Measurements from ENCODE around the gene SLC28A1.

Gene SLC28A1

DNA sequence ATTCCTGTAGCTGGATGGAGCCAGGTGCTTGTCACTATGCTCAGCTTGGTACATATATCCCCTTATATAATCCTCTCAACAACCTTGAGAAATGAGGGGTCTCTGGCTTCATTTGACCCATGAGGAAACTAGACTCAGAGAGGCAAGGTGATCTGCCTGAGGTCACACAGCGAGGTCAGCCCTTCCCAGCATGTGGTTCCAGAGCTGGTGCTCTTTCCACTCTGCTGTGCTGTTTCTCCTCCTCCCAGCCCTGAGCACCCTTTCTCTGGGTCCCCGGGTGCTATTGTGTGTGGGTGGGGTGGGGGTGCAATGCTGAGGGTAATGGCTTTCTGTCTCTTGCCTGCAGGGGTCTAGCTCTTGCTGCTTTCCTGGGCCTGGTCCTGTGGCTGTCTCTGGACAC lies 19.3 kb downstream of the SLC28A1 start:
- Histone ChIP-seq H3K27me3 (ENCODE audit: insufficient read depth, low read depth, severe bottlenecking) (no peaks in the 10 kb centered on the region), H3K9me3 (ENCODE audit: severe bottlenecking) (no peaks in the 10 kb centered on the region), H3K36me3 (no peaks in the 10 kb centered on the region), H3K27ac (no peak overlapping the region), H3K4me3 (ENCODE audit: low read depth, low read length) (no peak overlapping the region)
- TF ChIP-seq, protein P1, sequence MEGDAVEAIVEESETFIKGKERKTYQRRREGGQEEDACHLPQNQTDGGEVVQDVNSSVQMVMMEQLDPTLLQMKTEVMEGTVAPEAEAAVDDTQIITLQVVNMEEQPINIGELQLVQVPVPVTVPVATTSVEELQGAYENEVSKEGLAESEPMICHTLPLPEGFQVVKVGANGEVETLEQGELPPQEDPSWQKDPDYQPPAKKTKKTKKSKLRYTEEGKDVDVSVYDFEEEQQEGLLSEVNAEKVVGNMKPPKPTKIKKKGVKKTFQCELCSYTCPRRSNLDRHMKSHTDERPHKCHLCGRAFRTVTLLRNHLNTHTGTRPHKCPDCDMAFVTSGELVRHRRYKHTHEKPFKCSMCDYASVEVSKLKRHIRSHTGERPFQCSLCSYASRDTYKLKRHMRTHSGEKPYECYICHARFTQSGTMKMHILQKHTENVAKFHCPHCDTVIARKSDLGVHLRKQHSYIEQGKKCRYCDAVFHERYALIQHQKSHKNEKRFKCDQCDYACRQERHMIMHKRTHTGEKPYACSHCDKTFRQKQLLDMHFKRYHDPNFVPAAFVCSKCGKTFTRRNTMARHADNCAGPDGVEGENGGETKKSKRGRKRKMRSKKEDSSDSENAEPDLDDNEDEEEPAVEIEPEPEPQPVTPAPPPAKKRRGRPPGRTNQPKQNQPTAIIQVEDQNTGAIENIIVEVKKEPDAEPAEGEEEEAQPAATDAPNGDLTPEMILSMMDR (IDR thresholded peaks at IDR 0.05; ENCODE audit: low read depth, low read length): no peak
- no peak for DNase-seq

DNA sequence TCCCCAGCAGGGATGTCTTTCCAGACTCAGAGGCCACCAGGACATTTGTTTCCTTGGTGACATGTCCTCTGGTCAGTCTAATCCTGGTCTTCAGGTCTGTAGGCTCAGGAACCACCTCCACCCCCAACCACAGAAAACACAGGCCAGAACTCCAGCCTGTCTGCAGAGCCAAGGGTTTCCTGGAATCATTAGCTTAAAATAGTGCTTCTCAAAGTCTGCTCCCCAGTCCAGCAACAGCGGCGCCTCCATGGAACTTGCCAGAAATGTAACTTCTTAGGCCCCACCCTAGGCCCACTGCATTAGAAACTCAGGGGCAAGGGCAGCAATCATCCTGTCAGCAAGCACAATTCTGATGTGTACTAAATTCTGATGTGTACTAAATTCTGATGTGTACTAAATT lies 20.0 kb downstream of the SLC28A1 start:
- no peaks in the 10 kb centered on the region for H3K36me3 ChIP-seq
- no peaks in the 10 kb centered on the region for H3K9me3 ChIP-seq (ENCODE audit: severe bottlenecking)
- DNase-seq: no peak
- no peak overlapping the region for H3K27ac ChIP-seq
- no peak overlapping the region for H3K4me3 ChIP-seq (ENCODE audit: low read depth, low read length)
- no peaks in the 10 kb centered on the region for H3K27me3 ChIP-seq (ENCODE audit: insufficient read depth, low read depth, severe bottlenecking)
- TF ChIP-seq, protein P1 (IDR thresholded peaks at IDR 0.05; ENCODE audit: low read depth, low read length): no peak

DNA sequence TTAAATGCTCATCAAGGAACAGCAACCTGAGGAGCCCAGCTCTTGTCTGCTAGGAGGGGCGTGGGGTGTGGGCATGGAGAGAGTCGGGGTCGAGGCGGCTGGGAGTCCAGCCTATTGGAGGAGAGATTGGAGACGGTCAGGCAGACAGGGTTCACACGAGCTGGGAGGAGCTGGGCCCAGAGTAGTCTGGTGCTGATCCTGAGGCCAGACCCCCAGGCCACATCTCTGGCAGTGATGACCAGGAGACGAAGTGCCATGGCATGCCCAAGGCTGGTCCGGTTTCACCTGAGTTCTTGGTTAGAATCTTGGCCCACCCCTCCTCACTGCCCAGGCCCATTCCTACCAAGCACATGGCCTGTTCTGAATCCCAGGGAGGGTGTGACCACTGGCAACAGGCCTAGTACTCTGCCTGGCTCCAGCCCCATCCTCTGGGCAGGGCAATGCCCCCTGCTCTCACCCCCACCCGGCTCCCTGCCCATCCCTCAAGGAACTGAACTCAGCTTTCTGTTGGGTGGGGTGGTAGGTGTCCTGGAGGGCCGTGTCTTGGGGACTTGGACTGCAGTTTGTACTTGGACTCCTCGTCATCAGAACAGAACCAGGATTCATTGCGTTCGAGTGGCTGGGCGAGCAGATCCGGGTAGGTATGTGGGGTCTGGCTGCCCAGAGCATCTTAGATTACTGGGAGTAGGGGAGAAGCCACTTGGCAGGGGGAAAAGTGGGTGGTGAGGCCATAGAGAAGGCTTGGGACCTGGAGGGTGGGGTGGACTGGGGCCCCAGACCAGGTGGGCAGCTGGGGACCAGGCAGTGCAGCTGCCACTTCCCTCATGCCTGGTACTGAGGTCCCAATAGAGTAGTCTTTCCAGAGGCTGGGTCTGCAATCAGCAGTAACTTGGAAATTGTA lies 20.8 kb downstream of the SLC28A1 start:
- Histone ChIP-seq H3K36me3 (no peaks in the 10 kb centered on the region), H3K4me3 (ENCODE audit: low read depth, low read length) (no peak overlapping the region), H3K9me3 (ENCODE audit: severe bottlenecking) (no peaks in the 10 kb centered on the region), H3K27ac (no peak overlapping the region), H3K27me3 (ENCODE audit: insufficient read depth, low read depth, severe bottlenecking) (no peaks in the 10 kb centered on the region)
- TF ChIP-seq, protein P1 (IDR thresholded peaks at IDR 0.05; ENCODE audit: low read depth, low read length): no peak
- no peak for DNase-seq

DNA sequence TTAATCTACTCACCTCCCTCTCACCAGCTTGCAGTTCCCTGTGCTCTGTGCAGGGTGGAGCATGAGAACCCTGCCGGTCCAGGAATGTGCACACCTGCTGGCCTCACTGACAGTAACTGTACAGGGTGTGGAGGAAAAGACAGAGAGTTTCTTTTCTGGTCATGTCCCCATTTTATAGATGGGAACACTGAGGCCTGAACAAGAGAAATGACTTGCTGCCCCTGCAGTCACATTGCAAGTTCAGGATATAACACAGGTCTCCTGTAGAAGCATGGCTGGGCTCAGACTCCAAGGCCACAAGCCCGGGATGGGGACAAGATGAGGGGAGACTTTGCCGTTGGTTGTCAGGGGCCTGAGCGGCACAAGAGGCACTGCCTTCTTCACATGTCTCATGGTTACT lies 23.3 kb downstream of the SLC28A1 start:
- no peaks in the 10 kb centered on the region for H3K9me3 ChIP-seq (ENCODE audit: severe bottlenecking)
- H3K27me3 ChIP-seq (ENCODE audit: insufficient read depth, low read depth, severe bottlenecking): no peaks in the 10 kb centered on the region
- no peaks in the 10 kb centered on the region for H3K36me3 ChIP-seq
- H3K27ac ChIP-seq: no peak overlapping the region
- H3K4me3 ChIP-seq (ENCODE audit: low read depth, low read length): no peak overlapping the region
- no peak for DNase-seq
- TF ChIP-seq, protein P1 (IDR thresholded peaks at IDR 0.05; ENCODE audit: low read depth, low read length): no peak

DNA sequence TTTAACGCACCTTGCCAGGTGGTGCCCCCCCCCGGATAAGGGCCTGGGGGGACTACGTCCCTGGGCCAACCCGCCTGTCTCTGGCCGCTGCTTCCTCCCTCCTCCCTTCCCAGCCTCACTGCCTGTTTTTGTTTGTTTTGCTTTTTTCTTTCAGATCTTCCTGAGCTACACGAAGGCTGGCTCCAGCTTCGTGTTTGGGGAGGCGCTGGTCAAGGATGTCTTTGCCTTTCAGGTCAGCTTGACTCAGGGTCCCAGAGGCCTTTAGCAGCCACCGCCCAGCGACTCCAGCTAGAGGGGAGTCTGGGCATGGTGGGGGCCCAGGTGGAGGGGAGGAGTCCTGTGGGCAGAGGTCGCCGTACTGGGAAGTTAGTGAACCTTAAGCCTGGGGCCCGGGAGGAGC lies 24.1 kb downstream of the SLC28A1 start:
- H3K4me3 ChIP-seq (ENCODE audit: low read depth, low read length): no peak overlapping the region
- no peak for DNase-seq
- H3K9me3 ChIP-seq (ENCODE audit: severe bottlenecking): no peaks in the 10 kb centered on the region
- H3K36me3 ChIP-seq: no peaks in the 10 kb centered on the region
- TF ChIP-seq, protein P1 (IDR thresholded peaks at IDR 0.05; ENCODE audit: low read depth, low read length): no peak
- no peaks in the 10 kb centered on the region for H3K27me3 ChIP-seq (ENCODE audit: insufficient read depth, low read depth, severe bottlenecking)
- H3K27ac ChIP-seq: no peak overlapping the region
